GM18951 (cell line): ENCODE results near the gene EIF4E1B.

Experiments
- POLR2A ChIP-seq: IDR thresholded peaks from 4 replicates; pipeline ENCODE4 v1.6.1; 2011; ENCODE audit warnings: mild to moderate bottlenecking; ENCODE audit not compliant: insufficient read length, insufficient read depth; ENCODE audit errors: extremely low read depth
- in situ Hi-C: fragments of 300-500 bp; cut with MboI; formaldehyde crosslinking; loops from one replicate; pipeline ENCODE4 v1.12.0; 2022; ENCODE audit warnings: low sequenced_read_pairs, mixed read lengths, inconsistent platforms; ENCODE audit not compliant: unreplicated experiment

The EIF4E1B gene

DNA sequence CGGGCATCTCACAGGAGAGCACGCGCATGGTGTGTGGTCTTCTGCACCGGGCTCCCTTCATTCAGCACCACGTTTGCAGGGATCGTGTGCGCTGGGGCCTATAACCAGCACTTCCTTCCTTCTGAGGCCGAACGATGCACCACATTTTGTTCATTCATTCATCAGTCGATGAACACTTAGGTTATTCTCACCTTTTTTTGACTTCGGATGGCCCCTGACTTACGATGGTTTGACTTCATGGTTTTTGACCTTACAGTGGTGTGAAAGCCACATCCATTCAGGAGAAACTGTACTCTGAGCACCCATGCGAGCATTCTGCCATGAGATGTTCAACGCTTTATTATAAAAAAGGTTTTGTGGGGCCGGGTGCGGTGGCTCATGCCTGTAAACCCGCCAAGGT, 44.3 kb downstream of the EIF4E1B start:
- TF ChIP-seq POLR2A = no peak
- in situ Hi-C loops = loop anchor here (25.0 kb wide), 1 partner anchor 438 kb away; no protein-coding TSS in a partner anchor

- in situ Hi-C loops = no loop called here
- TF ChIP-seq POLR2A = no peak
Measured at GRCh38 chr5:176675676-176676360, 45.3 kb downstream of the EIF4E1B start.

GRCh38 chr5:176676361-176676824, 45.9 kb downstream of the EIF4E1B start:
- in situ Hi-C loops = no loop called here
- no peak for TF ChIP-seq POLR2A

GRCh38 chr5:176677209-176677939, 46.9 kb downstream of the EIF4E1B start:
- in situ Hi-C loops = no loop called here
- no peak for TF ChIP-seq POLR2A

GRCh38 chr5:176678584-176678983, 48.1 kb downstream of the EIF4E1B start:
- in situ Hi-C loops = no loop called here
- no peak for TF ChIP-seq POLR2A

GRCh38 chr5:176679365-176680225, 49.1 kb downstream of the EIF4E1B start:
- in situ Hi-C loops = no loop called here
- TF ChIP-seq POLR2A = no peak

GRCh38 chr5:176680226-176680563, 49.7 kb downstream of the EIF4E1B start:
- in situ Hi-C loops = no loop called here
- TF ChIP-seq POLR2A = no peak

GRCh38 chr5:176682016-176682531, 51.6 kb downstream of the EIF4E1B start:
- in situ Hi-C loops = no loop called here
- no peak for TF ChIP-seq POLR2A

DNA sequence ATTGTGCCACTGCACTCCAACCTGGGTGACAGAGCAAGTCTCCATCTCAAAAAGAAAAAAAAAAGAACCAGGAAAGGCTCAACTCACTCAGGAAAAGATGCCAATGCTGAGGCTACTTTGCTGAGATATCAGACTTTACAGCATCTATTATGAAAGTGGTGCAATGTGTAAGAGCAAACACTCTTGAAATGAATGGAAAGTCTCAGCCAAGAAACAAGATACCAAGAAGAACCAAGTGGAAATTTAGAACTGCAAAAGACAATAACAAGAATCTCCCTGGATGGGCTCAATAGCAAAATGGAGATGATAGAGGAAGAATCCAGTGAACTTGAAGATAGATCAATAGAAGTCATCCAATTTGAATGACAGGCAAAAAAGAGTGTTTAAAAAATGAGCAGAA, 54.5 kb downstream of the EIF4E1B start:
- in situ Hi-C loops = no loop called here
- TF ChIP-seq POLR2A = no peak

DNA sequence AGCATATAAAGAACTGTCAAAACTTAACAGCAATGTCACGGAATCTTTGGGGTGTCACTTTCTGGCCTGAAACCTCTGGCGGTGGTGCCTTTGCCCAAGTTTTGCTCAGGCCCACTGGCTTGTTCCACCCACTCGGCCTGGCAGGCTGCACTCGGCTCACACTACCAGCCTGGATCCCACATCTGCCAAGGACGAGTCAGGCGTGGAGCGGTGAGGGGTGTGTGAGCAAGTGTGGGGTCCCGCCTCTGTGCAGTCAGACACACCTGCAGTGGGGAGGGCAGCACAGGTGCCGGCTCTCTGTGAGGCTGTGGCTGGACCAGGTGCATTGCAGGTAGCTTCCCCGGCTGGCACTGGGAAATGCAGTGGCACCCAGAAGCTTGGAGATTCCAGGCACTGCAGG, 56.8 kb downstream of the EIF4E1B start:
- TF ChIP-seq POLR2A = no peak
- in situ Hi-C loops = no loop called here

DNA sequence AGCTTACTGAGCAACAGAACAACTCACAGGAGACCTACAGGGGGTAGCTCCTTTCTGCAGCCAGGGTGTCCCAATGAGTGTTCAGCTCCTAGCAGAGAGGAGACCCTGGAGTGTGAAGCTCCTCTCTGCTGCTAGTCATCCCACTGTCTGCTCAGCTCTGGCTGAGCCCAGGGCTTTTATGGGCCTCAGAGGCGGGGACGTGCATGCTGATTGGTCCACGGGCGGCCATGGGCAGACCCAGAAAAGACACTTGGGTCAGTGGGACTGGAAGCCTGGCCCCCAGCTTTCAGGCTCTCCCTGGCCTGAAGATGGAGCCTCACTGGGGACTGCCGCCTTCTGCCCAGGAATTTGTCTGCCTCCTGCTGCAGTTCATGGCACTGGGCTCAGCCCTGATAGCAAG, 57.4 kb downstream of the EIF4E1B start:
- in situ Hi-C loops = no loop called here
- no peak for TF ChIP-seq POLR2A

GRCh38 chr5:176690911-176691310, 60.4 kb downstream of the EIF4E1B start:
- TF ChIP-seq POLR2A = no peak
- in situ Hi-C loops = no loop called here

GRCh38 chr5:176691524-176691923, 61.0 kb downstream of the EIF4E1B start:
- in situ Hi-C loops = no loop called here
- no peak for TF ChIP-seq POLR2A
